NOMO-1 treated with DMSO at 0.1 percent for 48 hours (cell line): ENCODE results near the gene SFMBT2.

Source experiments
- DNase-seq: peaks from one replicate; lab custom pipeline; 2025; ENCODE audit not compliant: unreplicated experiment; lab: John Stamatoyannopoulos, UW

SFMBT2 gene

DNA sequence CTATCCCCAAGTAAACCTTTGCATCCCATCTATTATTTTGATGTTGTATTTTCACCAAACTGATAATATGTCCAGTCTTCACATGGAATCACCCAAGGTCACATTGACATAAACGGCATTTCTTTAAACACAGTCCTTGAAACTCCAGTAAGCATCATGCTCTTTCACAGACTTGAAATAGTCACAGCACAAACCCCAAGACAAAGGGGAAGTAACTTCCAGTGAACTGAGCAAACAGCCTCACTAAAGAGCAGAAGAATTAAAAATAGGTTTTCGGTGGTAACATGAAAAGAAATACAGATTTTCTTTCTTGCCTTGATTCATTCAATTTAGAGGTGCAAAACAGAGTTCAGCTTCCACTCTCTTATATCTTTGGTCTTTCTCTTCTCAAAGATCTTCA is 253.7 kb downstream of the SFMBT2 start:
- peak; percentile 52 for DNase-seq

- DNase-seq, result no peak
Measured at GRCh38 chr10:7153750-7154149, 257.1 kb downstream of the SFMBT2 start.

DNA sequence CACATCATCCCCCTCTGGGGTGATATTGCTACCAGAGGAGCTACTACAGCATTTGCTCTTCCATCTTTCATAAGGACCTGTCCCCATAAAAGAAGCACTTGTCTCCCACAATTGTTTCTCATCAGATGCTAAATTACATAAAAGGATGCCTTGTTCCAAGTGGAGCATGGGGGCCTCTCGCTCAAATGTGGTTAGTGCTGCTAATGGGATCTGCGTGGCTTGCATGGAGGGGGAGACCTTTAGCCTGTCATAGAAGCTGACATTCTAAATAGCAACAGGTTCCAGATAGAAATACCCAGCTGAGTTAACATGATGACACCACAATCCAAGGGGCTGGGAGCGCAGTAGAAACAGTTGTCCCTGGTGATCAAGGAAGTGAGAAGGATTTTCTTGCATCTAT is 257.9 kb downstream of the SFMBT2 start:
- no peak for DNase-seq

DNA sequence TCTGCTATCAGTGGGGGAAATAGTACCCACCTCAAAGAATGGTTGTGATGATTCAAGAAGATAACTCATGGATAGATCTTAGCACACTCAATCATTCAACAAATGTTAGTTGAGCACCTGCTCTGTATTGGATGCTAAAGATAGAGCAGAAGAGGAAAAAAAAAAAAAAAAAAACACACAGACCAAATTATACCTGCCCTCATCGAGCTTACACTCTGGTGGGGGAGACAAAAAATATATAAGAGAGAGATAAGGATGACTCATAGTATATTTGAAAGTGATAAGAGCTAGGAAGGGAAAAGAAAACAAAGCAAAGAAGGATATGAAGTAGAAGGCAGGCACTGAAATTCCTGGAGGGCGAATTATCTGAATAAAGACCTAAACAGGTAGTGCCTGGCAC is 258.5 kb downstream of the SFMBT2 start:
- no peak for DNase-seq

DNA sequence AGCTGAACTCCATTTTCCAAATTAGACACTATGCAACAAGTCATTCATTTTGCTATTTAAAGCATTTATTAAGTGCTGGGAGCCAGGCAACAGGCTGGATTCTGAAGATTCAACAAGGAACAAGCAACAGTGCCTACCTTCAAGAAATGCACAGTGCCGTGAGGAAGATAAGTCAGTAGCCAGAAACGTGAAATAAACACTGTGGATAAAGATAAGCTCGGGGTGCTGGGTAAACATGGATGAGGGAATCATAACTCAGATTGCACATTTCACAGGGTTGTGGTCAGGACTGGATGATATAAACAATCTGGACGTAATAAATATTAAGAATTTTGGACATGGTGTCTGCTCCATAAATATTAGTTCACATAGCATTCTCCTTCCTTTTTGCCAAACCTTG is 259.3 kb downstream of the SFMBT2 start:
- no peak for DNase-seq

- DNase-seq, result no peak
Measured at GRCh38 chr10:7150349-7150748, 260.5 kb downstream of the SFMBT2 start.

GRCh38 chr10:7146189-7146588 is 264.6 kb downstream of the SFMBT2 start:
- peak; percentile 38 for DNase-seq

GRCh38 chr10:7136016-7136415 is 274.8 kb downstream of the SFMBT2 start:
- no peak for DNase-seq

GRCh38 chr10:7135188-7135587 is 275.6 kb downstream of the SFMBT2 start:
- DNase-seq, result no peak

- no peak for DNase-seq
Measured at GRCh38 chr10:7134448-7134847, 276.4 kb downstream of the SFMBT2 start.

DNA sequence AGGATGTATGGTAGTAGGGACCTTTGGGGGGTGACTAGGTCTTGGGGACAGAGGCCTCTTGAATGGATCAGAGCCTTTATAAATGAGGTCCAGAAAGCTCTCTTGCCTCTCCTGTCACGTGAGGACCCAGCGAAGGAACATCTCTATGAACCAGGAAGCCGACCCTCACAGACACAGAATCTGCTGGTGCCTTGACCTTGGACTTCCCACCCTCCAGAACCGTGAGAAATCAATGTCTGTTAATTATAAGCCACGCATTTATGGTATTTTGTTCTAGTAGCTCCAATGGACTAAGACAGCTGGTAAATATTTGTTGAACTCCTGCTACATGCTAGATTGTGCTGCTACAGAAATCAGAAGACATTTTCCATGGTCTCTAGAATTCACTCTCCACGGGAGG is 276.9 kb downstream of the SFMBT2 start:
- DNase-seq, result no peak

DNA sequence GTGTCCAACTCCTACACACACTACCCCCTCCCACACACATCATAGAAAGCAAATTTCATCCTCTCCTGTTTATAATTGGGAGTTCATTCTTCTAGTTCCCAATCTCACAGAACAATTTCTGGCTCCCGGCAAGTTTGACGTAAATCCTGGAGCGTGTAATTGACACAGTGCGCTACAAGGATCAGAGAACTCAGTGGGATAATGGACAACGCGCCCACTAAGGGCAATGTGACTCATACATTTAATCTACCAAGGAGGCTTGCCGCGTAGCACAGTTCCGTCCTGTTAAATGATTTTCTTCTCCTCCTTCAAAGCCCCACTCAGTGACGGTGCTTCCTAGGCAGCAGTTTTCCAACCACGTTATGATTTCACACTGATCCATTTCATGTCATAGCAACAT is 277.6 kb downstream of the SFMBT2 start:
- DNase-seq, result no peak

GRCh38 chr10:7130191-7130911 is 280.5 kb downstream of the SFMBT2 start:
- DNase-seq, result no peak

DNA sequence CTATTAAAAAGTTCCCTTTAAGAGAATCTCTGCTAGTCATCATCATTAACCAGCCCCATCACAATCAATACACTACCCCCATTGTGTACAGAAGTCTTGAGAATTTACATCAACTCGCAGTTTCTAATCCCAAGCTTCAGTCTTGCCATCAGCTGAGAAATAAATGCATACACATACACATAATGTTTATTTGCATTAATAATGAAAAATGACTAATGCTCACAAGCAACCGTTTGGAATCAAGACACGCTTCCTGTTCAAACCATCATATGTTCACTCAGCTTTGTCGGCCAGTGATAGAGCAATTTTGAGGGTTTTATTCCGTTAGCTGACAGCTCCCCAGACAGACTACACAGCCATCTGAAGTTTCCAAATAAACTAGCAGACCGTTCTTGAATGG is 287.1 kb downstream of the SFMBT2 start:
- DNase-seq, result no peak

GRCh38 chr10:7122561-7122960 is 288.3 kb downstream of the SFMBT2 start:
- DNase-seq, result no peak

DNA sequence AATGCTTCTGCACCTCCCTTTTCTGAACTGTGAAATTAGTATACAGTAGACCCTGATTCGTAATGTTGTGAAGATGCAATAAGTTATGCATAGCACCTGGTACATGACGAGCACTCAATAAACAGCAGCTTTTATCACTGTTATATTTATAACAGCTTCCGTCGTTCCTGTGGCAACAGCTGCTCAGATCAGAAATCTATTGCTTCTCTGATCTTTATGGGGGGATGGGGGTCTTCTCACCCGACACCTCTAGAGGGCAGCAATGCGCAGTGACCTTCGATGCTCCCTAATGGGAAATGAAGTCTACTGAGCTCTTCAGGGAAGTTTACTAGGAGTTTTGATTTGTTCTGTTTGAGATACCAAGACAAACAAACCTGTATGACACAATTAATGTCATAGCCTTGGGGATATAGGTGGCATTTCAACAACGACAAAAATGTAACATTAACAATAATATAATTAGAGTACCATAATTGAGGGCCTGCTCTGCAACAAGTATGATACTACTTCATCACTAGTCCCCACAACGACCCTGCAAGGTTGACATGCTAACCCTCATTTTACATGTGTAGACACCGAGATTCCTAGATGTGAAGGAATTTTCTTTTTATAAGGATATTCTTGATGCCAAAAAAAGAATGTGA is 289.6 kb downstream of the SFMBT2 start:
- DNase-seq, result peak; percentile 37

- no peak for DNase-seq
Measured at GRCh38 chr10:7119325-7120015, 291.4 kb downstream of the SFMBT2 start.

- no peak for DNase-seq
Measured at GRCh38 chr10:7117806-7118674, 292.8 kb downstream of the SFMBT2 start.

DNA sequence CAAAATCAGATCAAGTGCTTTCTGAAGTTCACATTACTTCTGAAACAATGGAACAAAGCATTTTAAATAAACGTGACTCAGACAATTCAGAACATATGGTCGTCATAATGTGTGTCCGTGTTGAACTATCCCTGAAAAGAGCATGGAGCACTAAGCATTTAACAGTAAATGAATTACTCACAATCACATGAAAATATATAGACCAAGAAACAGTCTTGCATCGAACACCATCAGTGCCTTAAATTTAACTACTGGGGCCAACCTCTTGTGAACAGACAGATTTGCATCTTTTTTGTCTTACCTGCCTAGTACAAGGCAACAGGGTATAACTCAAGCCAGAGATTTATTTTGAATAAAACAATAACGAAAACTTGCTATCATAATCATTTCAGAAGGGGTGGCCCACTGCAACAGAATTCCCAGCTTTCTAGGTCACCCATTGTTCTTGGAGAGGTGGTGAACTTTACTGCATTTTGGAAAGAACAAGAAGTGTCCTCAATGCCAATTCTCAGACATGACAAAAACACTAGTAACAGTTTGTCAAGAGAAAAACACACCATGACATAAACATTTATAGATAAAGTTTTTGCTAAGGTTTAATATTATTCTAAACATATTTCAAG is 293.5 kb downstream of the SFMBT2 start:
- DNase-seq, result no peak

GRCh38 chr10:7111561-7111960 is 299.3 kb downstream of the SFMBT2 start:
- DNase-seq, result no peak

DNA sequence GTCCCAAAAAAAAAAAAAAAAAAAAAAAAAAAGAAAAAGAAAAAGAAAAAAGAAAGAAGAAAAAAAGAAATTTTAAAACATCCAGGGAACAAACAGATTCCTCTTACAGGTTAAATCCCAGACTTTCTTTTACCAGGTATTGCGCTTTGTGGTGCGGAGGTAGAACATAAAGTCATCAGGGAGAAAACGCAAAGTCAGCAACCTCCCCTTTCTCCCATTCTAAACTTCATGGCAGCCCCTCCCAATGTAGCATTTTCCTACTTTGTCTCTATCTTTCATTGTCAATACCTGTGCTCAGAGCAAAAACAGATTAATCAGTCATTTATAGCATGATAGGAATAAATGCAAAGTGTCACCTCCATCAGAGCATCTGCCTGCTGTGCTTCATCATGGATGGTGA is 299.7 kb downstream of the SFMBT2 start:
- no peak for DNase-seq
